Neuronal stem cell (in vitro differentiated cells): ENCODE results near the gene FUNDC1.

Experiments used
- DNase-seq: peaks from one replicate; pipeline ENCODE4 v3.0.0-alpha.2; 2013; ENCODE audit warnings: low spot score
- H2AFZ ChIP-seq: one replicate; pipeline ENCODE4 v1.6.1; 2013; ENCODE audit warnings: mild to moderate bottlenecking, low read length, inconsistent platforms
- H2AK5ac ChIP-seq: 2 replicates; pipeline ENCODE4 v1.6.1; 2013; ENCODE audit warnings: low read depth, mild to moderate bottlenecking, inconsistent platforms, low read length, moderate library complexity, mixed read lengths
- H2BK120ac ChIP-seq: 2 replicates; pipeline ENCODE4 v1.6.1; 2013; ENCODE audit warnings: low read depth, mild to moderate bottlenecking, inconsistent platforms, low read length, moderate library complexity, mixed read lengths
- H2BK12ac ChIP-seq: one replicate; pipeline ENCODE4 v1.6.1; 2013; ENCODE audit warnings: low read length, inconsistent platforms
- H2BK15ac ChIP-seq: 2 replicates; pipeline ENCODE4 v1.6.1; 2013; ENCODE audit warnings: mild to moderate bottlenecking, low read length, inconsistent platforms, mixed read lengths
- H2BK5ac ChIP-seq: one replicate; pipeline ENCODE4 v1.6.1; 2013; ENCODE audit warnings: inconsistent platforms, mild to moderate bottlenecking, low read length, moderate library complexity
- H3K14ac ChIP-seq: one replicate; pipeline ENCODE4 v1.6.1; 2013; ENCODE audit warnings: low read length, inconsistent platforms
- H3K18ac ChIP-seq: 2 replicates; pipeline ENCODE4 v1.6.1; 2013; ENCODE audit warnings: low read length, inconsistent platforms
- H3K23ac ChIP-seq: 2 replicates; pipeline ENCODE4 v1.6.1; 2013; ENCODE audit warnings: low read depth, mild to moderate bottlenecking, mixed read lengths, low read length, inconsistent platforms; ENCODE audit not compliant: poor library complexity
- H3K27ac ChIP-seq: replicated peaks from 3 replicates; pipeline ENCODE4 v1.5.1; 2013; ENCODE audit warnings: low read length, inconsistent platforms
- H3K27me3 ChIP-seq, 3 experiments: 2 replicates each; pipeline ENCODE4 v1.6.1; 2013; ENCODE audit warnings: low read length in 3 of 3, mild to moderate bottlenecking in 2 of 3, inconsistent platforms in 1 of 3, low read depth in 1 of 3, mixed read lengths in 1 of 3, moderate library complexity in 1 of 3; ENCODE audit not compliant: control insufficient read depth in 3 of 3, insufficient read depth in 3 of 3
- H3K36me3 ChIP-seq, 2 donors: replicated peaks in 1 of 2; 2 replicates each; pipeline ENCODE4 v1.6.1; 2013; ENCODE audit warnings: low read length in 2 of 2; ENCODE audit not compliant: control insufficient read depth in 2 of 2, insufficient read depth in 2 of 2
- H3K4ac ChIP-seq: 2 replicates; pipeline ENCODE4 v1.6.1; 2013; ENCODE audit warnings: inconsistent platforms, mild to moderate bottlenecking, low read length, moderate library complexity
- H3K4me1 ChIP-seq, 2 donors: 1 replicate in 1 of 2; 2 replicates in 1 of 2; pipeline ENCODE4 v1.6.1; 2013; ENCODE audit warnings: low read length in 2 of 2, low read depth in 1 of 2; ENCODE audit not compliant: control insufficient read depth in 2 of 2, insufficient read depth in 1 of 2
- H3K4me2 ChIP-seq: one replicate; pipeline ENCODE4 v1.6.1; 2013; ENCODE audit warnings: mild to moderate bottlenecking, low read length, inconsistent platforms; ENCODE audit not compliant: insufficient read depth, poor library complexity, severe bottlenecking
- H3K4me3 ChIP-seq, 2 donors: 2 replicates each; pipeline ENCODE4 v1.5.1; 2013; ENCODE audit warnings: low read length in 2 of 2, mild to moderate bottlenecking in 2 of 2, inconsistent platforms in 1 of 2, moderate library complexity in 1 of 2
- H3K79me1 ChIP-seq: one replicate; pipeline ENCODE4 v1.6.1; 2013; ENCODE audit warnings: low read depth, mild to moderate bottlenecking, inconsistent platforms, low read length, moderate library complexity
- H3K9ac ChIP-seq: one replicate; pipeline ENCODE4 v1.6.1; 2013; ENCODE audit warnings: mild to moderate bottlenecking, low read depth, low read length, inconsistent platforms; ENCODE audit not compliant: poor library complexity
- H3K9me3 ChIP-seq, 2 donors: replicated peaks in 1 of 2; 2 replicates each; pipeline versions ENCODE3 to v1.6.1; 2013; ENCODE audit warnings: low read length in 2 of 2, mild to moderate bottlenecking in 2 of 2, inconsistent platforms in 1 of 2, low read depth in 1 of 2, mixed read lengths in 1 of 2, moderate library complexity in 1 of 2; ENCODE audit not compliant: control insufficient read depth in 2 of 2, insufficient read depth in 1 of 2
- H4K8ac ChIP-seq: one replicate; pipeline ENCODE4 v1.6.1; 2013; ENCODE audit warnings: low read depth, mild to moderate bottlenecking, inconsistent platforms, low read length, moderate library complexity
- H4K91ac ChIP-seq: one replicate; pipeline ENCODE4 v1.6.1; 2013; ENCODE audit warnings: low read length, low read depth, mild to moderate bottlenecking, inconsistent platforms; ENCODE audit not compliant: poor library complexity
- WGBS, 2 donors: extraction: QIAGEN DNeasy Blood & Tissue Kit; methylation state at CpG; one replicate each; pipeline ENCODE4 v1.1.7; 2013; ENCODE audit warnings: missing lambda C conversion rate in 2 of 2, mixed read lengths in 1 of 2; ENCODE audit not compliant: insufficient read length in 2 of 2, insufficient replicate concordance in 1 of 2; ENCODE audit errors: extremely low coverage in 2 of 2; 5-methylcytosine and 5-hydroxymethylcytosine counted together

FUNDC1 gene

DNA sequence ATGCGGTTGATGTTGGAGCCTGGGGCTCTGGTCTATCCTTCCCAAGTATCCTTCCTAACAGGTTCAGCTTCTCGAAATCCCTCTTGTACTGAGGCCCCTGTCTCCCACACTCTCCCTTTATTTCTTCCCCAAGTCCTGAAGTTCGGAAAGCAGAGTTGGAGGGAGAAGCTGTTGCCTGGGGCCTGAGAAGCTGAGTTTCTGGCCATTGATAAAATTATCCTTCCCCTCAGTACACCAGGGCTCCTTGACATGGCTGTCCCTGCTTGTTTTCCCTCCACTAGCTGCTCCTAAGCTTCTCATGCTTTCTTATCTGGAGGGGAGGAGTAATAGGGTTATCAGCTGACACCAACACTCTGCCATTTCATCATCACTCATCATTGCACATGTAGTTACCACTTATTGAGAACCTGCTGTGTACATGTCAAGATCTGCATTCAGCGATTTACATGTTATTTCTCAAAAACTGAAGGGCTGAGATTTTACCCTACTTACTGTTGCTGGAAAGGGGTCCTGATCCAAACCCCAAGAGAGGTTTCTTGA is 58.0 kb downstream of the FUNDC1 start:
- no CpG with 5 or more reads among the region's 4 CpGs for WGBS, 2 donors
- H3K4me3 ChIP-seq, result no peak overlapping the region
- no peaks in the 10 kb centered on the region for H3K27me3 ChIP-seq
- no peak overlapping the region for H3K18ac ChIP-seq
- H3K4me1 ChIP-seq, result peaks cover 0 to 1% of the 10 kb centered on the region in 2 donors
- no peak overlapping the region for H2BK120ac ChIP-seq
- no peak overlapping the region for H2BK15ac ChIP-seq
- H2BK5ac ChIP-seq, result no peak overlapping the region
- peak overlapping the region; percentile 15 for H2AFZ ChIP-seq
- no peak overlapping the region for H4K8ac ChIP-seq
- H3K23ac ChIP-seq, result no peak overlapping the region
- H3K36me3 ChIP-seq, result no peaks in the 10 kb centered on the region
- H2AK5ac ChIP-seq, result no peak overlapping the region
- no peak for DNase-seq
- no peaks in the 10 kb centered on the region for H3K9me3 ChIP-seq
- H2BK12ac ChIP-seq, result no peak overlapping the region
- no peak overlapping the region for H3K9ac ChIP-seq
- H4K91ac ChIP-seq, result no peak overlapping the region
- no peak overlapping the region for H3K4ac ChIP-seq
- no peak overlapping the region for H3K14ac ChIP-seq
- no peak overlapping the region for H3K4me2 ChIP-seq
- H3K27ac ChIP-seq, result no peak overlapping the region
- no peaks in the 10 kb centered on the region for H3K79me1 ChIP-seq

DNA sequence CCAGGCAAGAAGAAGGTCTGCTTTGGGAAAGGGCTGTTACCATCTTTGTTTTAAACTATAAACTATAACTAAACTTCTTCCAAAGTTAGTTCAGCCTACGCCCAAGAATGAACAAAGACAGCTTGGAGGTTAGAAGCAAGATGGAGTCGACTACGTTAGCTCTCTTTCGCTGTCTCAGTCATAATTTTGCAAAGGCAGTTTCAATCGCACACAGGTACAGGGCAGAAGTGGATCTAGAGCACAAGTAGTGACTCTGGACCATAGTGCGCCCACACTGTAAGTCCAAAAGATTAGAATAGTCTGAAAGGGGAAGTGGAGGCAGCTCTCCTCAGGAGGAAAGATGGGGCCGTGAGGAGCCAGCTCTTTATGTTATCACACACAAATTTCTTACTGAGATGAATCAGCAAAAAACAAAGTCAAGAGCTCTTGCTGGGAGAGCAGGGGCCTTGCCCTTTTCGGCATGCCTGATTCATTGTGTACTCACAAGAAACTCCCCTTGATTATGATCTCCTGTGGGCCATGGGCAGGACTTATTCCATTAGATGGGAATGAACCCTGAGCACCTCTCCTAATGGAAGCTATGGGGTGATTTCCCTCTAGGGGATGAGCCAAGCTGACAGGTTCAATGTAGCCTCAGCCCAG is 58.6 kb downstream of the FUNDC1 start:
- Histone ChIP-seq H3K23ac (no peak overlapping the region), H3K36me3 (no peaks in the 10 kb centered on the region), H2BK120ac (no peak overlapping the region), H4K91ac (no peak overlapping the region), H4K8ac (no peak overlapping the region), H2BK5ac (no peak overlapping the region), H2AFZ (peak overlapping the region; percentile 15), H2BK15ac (no peak overlapping the region), H3K14ac (no peak overlapping the region), H3K9ac (no peak overlapping the region), H3K4me2 (no peak overlapping the region), H3K79me1 (no peaks in the 10 kb centered on the region), H3K4me1 (peaks cover 0 to 1% of the 10 kb centered on the region in 2 donors), H3K9me3 (no peaks in the 10 kb centered on the region), H3K27ac (no peak overlapping the region), H3K4me3 (no peak overlapping the region), H3K4ac (no peak overlapping the region), H2AK5ac (no peak overlapping the region), H2BK12ac (no peak overlapping the region), H3K18ac (no peak overlapping the region), H3K27me3 (no peaks in the 10 kb centered on the region)
- no CpG with 5 or more reads among the region's 8 CpGs for WGBS, 2 donors
- no peak for DNase-seq

DNA sequence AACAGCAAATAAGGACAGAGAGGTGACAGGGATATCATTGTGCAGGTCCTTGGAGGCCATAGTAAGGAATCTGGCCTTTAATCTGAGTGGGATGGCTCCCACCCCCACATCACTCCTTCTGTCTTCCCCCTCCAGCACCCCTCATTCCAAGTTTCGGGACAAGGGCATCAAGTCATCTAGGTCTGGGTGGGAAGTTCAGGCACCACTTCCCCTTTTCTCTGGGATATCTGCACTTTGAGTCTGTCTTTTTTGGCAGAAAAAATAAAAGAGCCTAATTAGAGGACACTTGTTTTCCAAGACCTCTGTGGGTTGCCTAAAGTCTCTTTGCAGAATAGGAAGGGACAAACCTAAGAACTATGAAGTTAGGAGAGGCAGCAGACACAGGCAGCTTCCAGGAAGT is 60.1 kb downstream of the FUNDC1 start:
- H3K23ac ChIP-seq, result no peak overlapping the region
- H3K36me3 ChIP-seq, result no peaks in the 10 kb centered on the region
- no peak overlapping the region for H4K91ac ChIP-seq
- H3K9me3 ChIP-seq, result no peaks in the 10 kb centered on the region
- peaks cover 0 to 1% of the 10 kb centered on the region in 2 donors for H3K4me1 ChIP-seq
- no peak overlapping the region for H2AK5ac ChIP-seq
- no peak overlapping the region for H2BK5ac ChIP-seq
- H2BK12ac ChIP-seq, result no peak overlapping the region
- H3K4me3 ChIP-seq, result no peak overlapping the region
- H2AFZ ChIP-seq, result no peak overlapping the region
- H3K27ac ChIP-seq, result no peak overlapping the region
- WGBS, 2 donors, result no CpG with 5 or more reads among the region's 1 CpG
- H3K4ac ChIP-seq, result no peak overlapping the region
- H3K27me3 ChIP-seq, result no peaks in the 10 kb centered on the region
- no peak for DNase-seq
- H3K79me1 ChIP-seq, result no peaks in the 10 kb centered on the region
- no peak overlapping the region for H3K18ac ChIP-seq
- no peak overlapping the region for H3K14ac ChIP-seq
- H2BK15ac ChIP-seq, result no peak overlapping the region
- H3K4me2 ChIP-seq, result no peak overlapping the region
- no peak overlapping the region for H3K9ac ChIP-seq
- no peak overlapping the region for H2BK120ac ChIP-seq
- no peak overlapping the region for H4K8ac ChIP-seq

DNA sequence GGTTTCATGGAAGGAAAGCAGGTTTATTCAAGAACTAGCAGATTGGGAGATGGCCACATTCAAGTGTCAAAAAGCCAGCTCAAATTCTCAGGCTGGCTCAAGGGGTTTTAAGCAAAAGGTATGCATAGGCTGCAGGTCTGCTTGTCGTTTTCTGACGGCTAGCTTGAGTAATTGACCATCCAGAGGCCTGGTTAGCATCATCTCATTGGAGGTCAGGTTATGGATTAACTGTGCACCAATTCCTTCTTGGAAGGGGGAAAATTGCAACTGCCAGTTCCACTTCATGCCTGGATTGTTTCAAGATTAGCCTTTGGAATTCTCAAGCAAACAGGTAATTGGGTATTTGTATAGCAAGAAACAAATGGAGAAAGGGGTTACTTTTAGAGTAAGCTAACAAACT is 62.1 kb downstream of the FUNDC1 start:
- no peak overlapping the region for H3K18ac ChIP-seq
- no peaks in the 10 kb centered on the region for H3K9me3 ChIP-seq
- H2BK120ac ChIP-seq, result no peak overlapping the region
- no peak overlapping the region for H3K9ac ChIP-seq
- no peak overlapping the region for H3K4me3 ChIP-seq
- H3K36me3 ChIP-seq, result no peaks in the 10 kb centered on the region
- no peaks in the 10 kb centered on the region for H3K27me3 ChIP-seq
- H4K91ac ChIP-seq, result no peak overlapping the region
- peaks cover 0 to 1% of the 10 kb centered on the region in 2 donors for H3K4me1 ChIP-seq
- no CpG with 5 or more reads among the region's 2 CpGs for WGBS, 2 donors
- H2AK5ac ChIP-seq, result no peak overlapping the region
- no peak overlapping the region for H3K27ac ChIP-seq
- no peak overlapping the region for H2BK5ac ChIP-seq
- H2BK15ac ChIP-seq, result no peak overlapping the region
- H3K79me1 ChIP-seq, result no peaks in the 10 kb centered on the region
- H4K8ac ChIP-seq, result no peak overlapping the region
- DNase-seq, result no peak
- H3K4ac ChIP-seq, result no peak overlapping the region
- H3K14ac ChIP-seq, result no peak overlapping the region
- no peak overlapping the region for H2BK12ac ChIP-seq
- no peak overlapping the region for H3K23ac ChIP-seq
- no peak overlapping the region for H3K4me2 ChIP-seq
- H2AFZ ChIP-seq, result no peak overlapping the region
